B cell (primary cell): ENCODE data around the gene FHIT. TPM values are rescaled to one million over a fixed set of nuclear protein-coding genes. Genes with fewer than 3 reads are reported as not detected.

Experiments
- ATAC-seq: fragments of 200-7000 bp; cut with Tn5 transposase; one replicate; pipeline ENCODE4 v1.10.0; 2021; ENCODE audit warnings: low read depth, mild to moderate bottlenecking, moderate number of reproducible peaks, moderate library complexity
- CTCF ChIA-PET: fragments of 350-600 bp; sonication (Branson Sonifier 250); formaldehyde crosslinking; loops from one replicate; lab custom pipeline; 2021; ENCODE audit warnings: antibody characterized with exemption, inconsistent platforms; lab: Charles Lee
- POLR2A ChIA-PET: fragments of 350-600 bp; sonication (Branson Sonifier 250); formaldehyde crosslinking; loops from one replicate; lab custom pipeline; 2021; ENCODE audit warnings: antibody characterized with exemption; lab: Charles Lee
- DNase-seq: peaks from one replicate; pipeline ENCODE4 v3.0.0; 2013
- H2AFZ ChIP-seq: 2 replicates; pipeline ENCODE4 v1.6.1; 2012; ENCODE audit warnings: mild to moderate bottlenecking, low read depth, low read length; ENCODE audit not compliant: insufficient read depth, poor library complexity, severe bottlenecking
- H3K27ac ChIP-seq, 2 donors: 1 replicate in 1 of 2; 2 replicates in 1 of 2; pipeline ENCODE4 v1.5.1; 2012 to 2013; ENCODE audit warnings: low read length in 2 of 2, mild to moderate bottlenecking in 2 of 2, moderate library complexity in 1 of 2
- H3K27me3 ChIP-seq, 4 experiments: fragments of 200-600 bp in 1 of 4; sonication (generic) in 1 of 4; replicated peaks in 1 of 4; 1 replicate in 2 of 4; 2 replicates in 2 of 4; pipeline versions ENCODE4 v1.6.1 to v1.7.0; 2013 to 2016; ENCODE audit warnings: low read length in 3 of 4, mild to moderate bottlenecking in 2 of 4, mixed read lengths in 1 of 4, moderate library complexity in 1 of 4; ENCODE audit not compliant: insufficient read depth in 4 of 4, control insufficient read depth in 3 of 4; ENCODE audit errors: control extremely low read depth in 1 of 4
- H3K36me3 ChIP-seq, 2 experiments: replicated peaks in 1 of 2; 1 replicate in 1 of 2; 2 replicates in 1 of 2; pipeline versions ENCODE4 v1.6.1 to v1.7.1; 2013; ENCODE audit warnings: low read length in 1 of 2; ENCODE audit not compliant: insufficient read depth in 2 of 2, control insufficient read depth in 1 of 2; ENCODE audit errors: control extremely low read depth in 1 of 2, extremely low read depth in 1 of 2
- H3K4me1 ChIP-seq, 2 donors: fragments of 200-600 bp in 1 of 2; sonication (generic) in 1 of 2; 1 replicate in 1 of 2; 2 replicates in 1 of 2; pipeline versions ENCODE4 v1.5.1 to v1.6.1; 2013 to 2017; ENCODE audit warnings: low read length in 2 of 2; ENCODE audit not compliant: control insufficient read depth in 2 of 2, insufficient read depth in 2 of 2
- H3K4me2 ChIP-seq: replicated peaks from 2 replicates; pipeline ENCODE3; 2012; ENCODE audit warnings: mild to moderate bottlenecking, low read depth, low read length; ENCODE audit not compliant: poor library complexity, severe bottlenecking
- H3K4me3 ChIP-seq, 5 experiments: fragments of 200-600 bp in 1 of 5; sonication (generic) in 1 of 5; 1 replicate in 3 of 5; 2 replicates in 2 of 5; pipeline versions ENCODE4 v1.5.1 to v1.7.0; 2011 to 2016; ENCODE audit warnings: low read length in 4 of 5, mild to moderate bottlenecking in 4 of 5, low read depth in 2 of 5, control low read depth in 1 of 5, moderate library complexity in 1 of 5; ENCODE audit not compliant: insufficient read depth in 1 of 5; ENCODE audit errors: control extremely low read depth in 1 of 5, extremely low read depth in 1 of 5
- H3K79me2 ChIP-seq: fragments of 200-600 bp; sonication (generic); one replicate; pipeline ENCODE4 v1.6.0; 2016; ENCODE audit warnings: low read length; ENCODE audit not compliant: control insufficient read depth, insufficient read depth
- H3K9ac ChIP-seq: fragments of 200-600 bp; sonication (generic); 2 replicates; pipeline ENCODE4 v1.6.1; 2017; ENCODE audit warnings: mild to moderate bottlenecking, low read length, moderate library complexity
- H3K9me3 ChIP-seq, 3 donors: one replicate each; pipeline versions ENCODE4 v1.6.1 to v1.7.1; 2013; ENCODE audit warnings: low read length in 2 of 3; ENCODE audit not compliant: control insufficient read depth in 2 of 3, insufficient read depth in 1 of 3; ENCODE audit errors: control extremely low read depth in 1 of 3
- H4K20me1 ChIP-seq: 2 replicates; pipeline ENCODE4 v1.6.0; 2012; ENCODE audit warnings: mild to moderate bottlenecking, low read length; ENCODE audit not compliant: insufficient read depth, control insufficient read depth, poor library complexity, severe bottlenecking
- H3K27ac Mint-ChIP-seq: one replicate; pipeline ENCODE4 v1.8.0; 2021; ENCODE audit warnings: mixed read lengths
- H3K27me3 Mint-ChIP-seq: one replicate; pipeline ENCODE4 v1.8.0; 2021; ENCODE audit warnings: mixed read lengths
- H3K4me1 Mint-ChIP-seq: one replicate; pipeline ENCODE4 v1.8.0; 2021; ENCODE audit warnings: mixed read lengths
- H3K4me3 Mint-ChIP-seq: one replicate; pipeline ENCODE4 v1.8.0; 2021; ENCODE audit warnings: mixed read lengths
- H3K9me3 Mint-ChIP-seq: one replicate; pipeline ENCODE4 v1.8.0; 2022; ENCODE audit warnings: mixed read lengths; ENCODE audit not compliant: insufficient read depth
- EZH2 ChIP-seq: IDR thresholded peaks from 2 replicates; pipeline ENCODE4 v1.6.1; 2012; ENCODE audit warnings: borderline replicate concordance, low read depth, mild to moderate bottlenecking, moderate library complexity, low read length; ENCODE audit not compliant: insufficient read depth, poor library complexity, severe bottlenecking
- WGBS: methylation state at CpG from one replicate; pipeline ENCODE4 v1.1.5; 2013; ENCODE audit warnings: missing lambda C conversion rate; ENCODE audit not compliant: insufficient coverage; 5-methylcytosine and 5-hydroxymethylcytosine counted together
- intact Hi-C: fragments of 100-400 bp; cut with micrococcal nuclease; formaldehyde crosslinking; loops from one replicate; pipeline ENCODE4 v1.10.0; 2022
- polyA plus RNA-seq: library from polyadenylated mRNA; depleted of rRNA; stranded (reverse); fragments of >200 nt; gene quantifications from 2 replicates; pipeline ENCODE4 v1.2.3, GENCODE V29; 2012
- total RNA-seq, 2 donors: library from RNA; stranded (reverse); fragments of 120-200 nt in 1 of 2; gene quantifications; 1 replicate in 1 of 2; 2 replicates in 1 of 2; pipeline versions ENCODE4 v1.2.3 to v1.2.4, GENCODE V29; 2013 to 2022
- TF ChIP-seq, protein P1 (sequence below): fragments of 200-600 bp; IDR thresholded peaks from one replicate; pipeline ENCODE4 v1.8.0; 2022; ENCODE audit warnings: antibody characterized with exemption, mild to moderate bottlenecking

Gene FHIT
- total and polyA plus RNA-seq, 2 donors (not counting 1 experiment from before 2014, with no cell fraction given): 1.7 to 7.8 TPM

- no peaks in the 10 kb centered on the region for H3K9me3 ChIP-seq
- no peak overlapping the region for H3K27ac ChIP-seq
- no peak overlapping the region for H2AFZ ChIP-seq
- no peak for ATAC-seq
- no peak overlapping the region for H3K4me3 Mint-ChIP-seq
- DNase-seq: no peak
- no peaks in the 10 kb centered on the region for H3K27me3 Mint-ChIP-seq
- no peak overlapping the region for H3K9ac ChIP-seq
- WGBS: 87% methylated on average over 3 of the region's 4 CpGs
- peaks cover 21% of the 10 kb centered on the region for H3K4me1 Mint-ChIP-seq
- peaks cover 13 to 18% of the 10 kb centered on the region in 2 donors for H3K4me1 ChIP-seq
- POLR2A ChIA-PET: no interaction called here
- H4K20me1 ChIP-seq: no peaks in the 10 kb centered on the region
- H3K36me3 ChIP-seq: no peaks in the 10 kb centered on the region
- no peak overlapping the region for H3K27ac Mint-ChIP-seq
- no peak overlapping the region for H3K4me2 ChIP-seq
- no peak for TF ChIP-seq EZH2
- TF ChIP-seq, protein P1, sequence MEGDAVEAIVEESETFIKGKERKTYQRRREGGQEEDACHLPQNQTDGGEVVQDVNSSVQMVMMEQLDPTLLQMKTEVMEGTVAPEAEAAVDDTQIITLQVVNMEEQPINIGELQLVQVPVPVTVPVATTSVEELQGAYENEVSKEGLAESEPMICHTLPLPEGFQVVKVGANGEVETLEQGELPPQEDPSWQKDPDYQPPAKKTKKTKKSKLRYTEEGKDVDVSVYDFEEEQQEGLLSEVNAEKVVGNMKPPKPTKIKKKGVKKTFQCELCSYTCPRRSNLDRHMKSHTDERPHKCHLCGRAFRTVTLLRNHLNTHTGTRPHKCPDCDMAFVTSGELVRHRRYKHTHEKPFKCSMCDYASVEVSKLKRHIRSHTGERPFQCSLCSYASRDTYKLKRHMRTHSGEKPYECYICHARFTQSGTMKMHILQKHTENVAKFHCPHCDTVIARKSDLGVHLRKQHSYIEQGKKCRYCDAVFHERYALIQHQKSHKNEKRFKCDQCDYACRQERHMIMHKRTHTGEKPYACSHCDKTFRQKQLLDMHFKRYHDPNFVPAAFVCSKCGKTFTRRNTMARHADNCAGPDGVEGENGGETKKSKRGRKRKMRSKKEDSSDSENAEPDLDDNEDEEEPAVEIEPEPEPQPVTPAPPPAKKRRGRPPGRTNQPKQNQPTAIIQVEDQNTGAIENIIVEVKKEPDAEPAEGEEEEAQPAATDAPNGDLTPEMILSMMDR: no peak
- H3K4me3 ChIP-seq: no peak overlapping the region
- no peaks in the 10 kb centered on the region for H3K79me2 ChIP-seq
- H3K27me3 ChIP-seq: no peaks in the 10 kb centered on the region
- CTCF ChIA-PET: no interaction called here
- intact Hi-C loops: no loop called here
- no peaks in the 10 kb centered on the region for H3K9me3 Mint-ChIP-seq
Observed at GRCh38 chr3:61005591-61005990, 245.7 kb downstream of the FHIT start.

DNA sequence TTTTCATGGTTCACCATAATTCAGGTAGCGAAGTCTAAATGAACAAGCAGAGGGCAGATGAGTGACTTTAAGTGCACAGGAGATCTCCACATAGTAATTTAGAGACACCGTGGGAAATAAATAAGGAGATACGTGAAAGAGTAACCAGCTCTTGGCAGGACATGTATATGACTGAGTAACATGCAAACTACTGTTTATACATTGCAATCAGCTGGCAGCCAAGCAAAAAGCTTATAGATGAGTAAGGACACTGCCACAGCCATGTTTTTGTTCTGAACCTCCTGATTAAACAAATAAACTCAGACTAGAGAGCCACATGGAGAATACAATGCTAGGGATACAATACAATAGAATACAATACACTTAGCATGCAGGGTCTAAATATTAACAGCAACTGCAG, 252.4 kb downstream of the FHIT start:
- H3K4me1 ChIP-seq: no peaks in the 10 kb centered on the region
- no peak overlapping the region for H3K27ac ChIP-seq
- no peaks in the 10 kb centered on the region for H3K36me3 ChIP-seq
- no peak overlapping the region for H3K4me2 ChIP-seq
- WGBS: 83% methylated on average over 2 of the region's 3 CpGs
- no peaks in the 10 kb centered on the region for H3K27me3 ChIP-seq
- no peaks in the 10 kb centered on the region for H3K9me3 ChIP-seq
- Mint-ChIP-seq H3K27ac (no peak overlapping the region), H3K9me3 (no peaks in the 10 kb centered on the region), H3K4me1 (no peaks in the 10 kb centered on the region), H3K4me3 (no peak overlapping the region), H3K27me3 (no peaks in the 10 kb centered on the region)
- CTCF ChIA-PET: no interaction called here
- no peak overlapping the region for H3K4me3 ChIP-seq
- ATAC-seq (no peak), DNase-seq (no peak)
- no peaks in the 10 kb centered on the region for H4K20me1 ChIP-seq
- no peaks in the 10 kb centered on the region for H3K79me2 ChIP-seq
- H3K9ac ChIP-seq: no peak overlapping the region
- POLR2A ChIA-PET: no interaction called here
- intact Hi-C loops: no loop called here
- no peak overlapping the region for H2AFZ ChIP-seq
- TF ChIP-seq EZH2: no peak
- TF ChIP-seq, protein P1: no peak
